PFSK-1 (cell line): Measurements from ENCODE around the gene UNC119.

ENCODE experiments used
- FOXP2 ChIP-seq: optimal IDR thresholded peaks from 2 replicates; pipeline ENCODE3; 2011; ENCODE audit warnings: borderline replicate concordance, control low read depth, inconsistent platforms; ENCODE audit not compliant: insufficient read depth; ENCODE audit errors: extremely low read length, extremely low read depth
- POLR2AphosphoS5 ChIP-seq: IDR thresholded peaks from 2 replicates; pipeline ENCODE4 v1.6.1; 2012; ENCODE audit warnings: low read depth, mild to moderate bottlenecking, control low read depth, low read length, moderate library complexity
- SIN3A ChIP-seq: IDR thresholded peaks from 2 replicates; pipeline ENCODE4 v1.6.1; 2012; ENCODE audit warnings: mild to moderate bottlenecking, low read length, moderate library complexity, borderline replicate concordance; ENCODE audit not compliant: insufficient read depth
- TAF1 ChIP-seq: IDR thresholded peaks from 2 replicates; pipeline ENCODE4 v1.6.1; 2012; ENCODE audit warnings: low read length, control low read depth, borderline replicate concordance; ENCODE audit not compliant: insufficient read depth
- TF ChIP-seq, protein P1 (sequence below), 2 experiments: IDR thresholded peaks; 2 replicates each; pipeline versions ENCODE4 v1.6.1 to v1.8.0; 2011 to 2012; ENCODE audit warnings: low read depth in 2 of 2, low read length in 2 of 2, control low read depth in 1 of 2, inconsistent platforms in 1 of 2, mild to moderate bottlenecking in 1 of 2, moderate library complexity in 1 of 2; ENCODE audit not compliant: insufficient read depth in 1 of 2

Gene UNC119

DNA sequence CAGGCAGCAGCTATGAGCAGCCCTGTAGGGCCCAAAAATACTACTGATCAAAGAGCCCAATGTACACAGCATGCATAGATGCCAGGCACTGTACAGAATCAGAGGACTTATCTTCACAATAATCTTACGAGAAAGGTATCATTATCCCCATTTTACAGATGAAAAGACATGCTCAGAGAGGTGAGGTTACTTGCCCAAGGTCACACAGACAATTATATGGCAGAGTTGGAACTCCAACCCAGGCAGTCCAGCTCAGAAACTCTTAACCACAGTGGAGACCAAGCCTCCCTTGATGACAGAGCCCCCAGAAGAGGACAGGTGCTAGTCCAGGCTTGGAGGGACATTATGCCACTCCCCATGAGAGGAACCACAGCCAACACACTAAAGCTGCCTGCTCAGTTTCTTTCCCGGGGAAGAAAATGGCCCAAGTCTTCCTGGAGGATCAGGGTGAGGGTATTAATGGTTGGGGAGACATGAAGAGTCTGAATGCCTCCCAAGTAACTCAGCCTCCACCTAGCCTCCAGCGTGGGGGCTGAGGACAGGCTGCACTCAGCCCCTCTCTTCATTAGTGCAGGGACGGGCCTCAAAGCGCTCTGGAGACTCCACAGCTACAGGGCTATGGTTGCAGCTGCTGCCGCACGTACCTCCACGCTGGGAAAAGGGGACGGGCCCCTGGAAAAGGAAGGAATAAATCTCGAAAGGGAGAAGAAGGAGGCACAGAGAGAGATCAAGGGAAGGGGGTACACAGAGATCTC, 826 bp downstream of the UNC119 start:
- TF ChIP-seq SIN3A (no peak), POLR2AphosphoS5 (no peak), FOXP2 (no peak), TAF1 (no peak)
- TF ChIP-seq, protein P1, sequence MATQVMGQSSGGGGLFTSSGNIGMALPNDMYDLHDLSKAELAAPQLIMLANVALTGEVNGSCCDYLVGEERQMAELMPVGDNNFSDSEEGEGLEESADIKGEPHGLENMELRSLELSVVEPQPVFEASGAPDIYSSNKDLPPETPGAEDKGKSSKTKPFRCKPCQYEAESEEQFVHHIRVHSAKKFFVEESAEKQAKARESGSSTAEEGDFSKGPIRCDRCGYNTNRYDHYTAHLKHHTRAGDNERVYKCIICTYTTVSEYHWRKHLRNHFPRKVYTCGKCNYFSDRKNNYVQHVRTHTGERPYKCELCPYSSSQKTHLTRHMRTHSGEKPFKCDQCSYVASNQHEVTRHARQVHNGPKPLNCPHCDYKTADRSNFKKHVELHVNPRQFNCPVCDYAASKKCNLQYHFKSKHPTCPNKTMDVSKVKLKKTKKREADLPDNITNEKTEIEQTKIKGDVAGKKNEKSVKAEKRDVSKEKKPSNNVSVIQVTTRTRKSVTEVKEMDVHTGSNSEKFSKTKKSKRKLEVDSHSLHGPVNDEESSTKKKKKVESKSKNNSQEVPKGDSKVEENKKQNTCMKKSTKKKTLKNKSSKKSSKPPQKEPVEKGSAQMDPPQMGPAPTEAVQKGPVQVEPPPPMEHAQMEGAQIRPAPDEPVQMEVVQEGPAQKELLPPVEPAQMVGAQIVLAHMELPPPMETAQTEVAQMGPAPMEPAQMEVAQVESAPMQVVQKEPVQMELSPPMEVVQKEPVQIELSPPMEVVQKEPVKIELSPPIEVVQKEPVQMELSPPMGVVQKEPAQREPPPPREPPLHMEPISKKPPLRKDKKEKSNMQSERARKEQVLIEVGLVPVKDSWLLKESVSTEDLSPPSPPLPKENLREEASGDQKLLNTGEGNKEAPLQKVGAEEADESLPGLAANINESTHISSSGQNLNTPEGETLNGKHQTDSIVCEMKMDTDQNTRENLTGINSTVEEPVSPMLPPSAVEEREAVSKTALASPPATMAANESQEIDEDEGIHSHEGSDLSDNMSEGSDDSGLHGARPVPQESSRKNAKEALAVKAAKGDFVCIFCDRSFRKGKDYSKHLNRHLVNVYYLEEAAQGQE (IDR thresholded peaks at IDR 0.05; ENCODE audit: insufficient read depth in 1 of 2, low read depth in 2 of 2, low read length in 2 of 2): no peak

DNA sequence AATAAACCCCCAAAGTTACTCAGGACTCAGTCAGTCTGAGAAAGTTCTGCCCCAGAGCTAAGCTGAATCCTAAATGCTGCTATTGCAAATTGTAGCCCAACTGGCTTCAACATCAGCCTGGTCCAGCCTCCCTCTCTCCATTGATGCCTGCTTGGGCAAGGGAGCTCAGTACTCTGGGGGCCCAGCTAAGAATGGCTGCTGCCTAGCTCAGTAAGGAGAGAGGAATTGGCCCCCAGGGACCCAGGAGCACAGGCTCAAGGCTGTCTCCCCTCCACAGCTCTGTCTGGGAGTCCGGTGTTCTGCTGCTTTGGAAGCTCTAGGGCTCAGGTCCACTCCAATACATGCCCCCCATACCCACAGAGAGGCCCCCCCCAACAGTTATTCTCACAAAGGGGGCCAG, 1.6 kb downstream of the UNC119 start:
- TF ChIP-seq POLR2AphosphoS5: no peak
- TF ChIP-seq, protein P1 (IDR thresholded peaks at IDR 0.05; ENCODE audit: insufficient read depth in 1 of 2, low read depth in 2 of 2, low read length in 2 of 2): no peak
- TF ChIP-seq SIN3A: no peak
- TF ChIP-seq FOXP2: no peak
- no peak for TF ChIP-seq TAF1

DNA sequence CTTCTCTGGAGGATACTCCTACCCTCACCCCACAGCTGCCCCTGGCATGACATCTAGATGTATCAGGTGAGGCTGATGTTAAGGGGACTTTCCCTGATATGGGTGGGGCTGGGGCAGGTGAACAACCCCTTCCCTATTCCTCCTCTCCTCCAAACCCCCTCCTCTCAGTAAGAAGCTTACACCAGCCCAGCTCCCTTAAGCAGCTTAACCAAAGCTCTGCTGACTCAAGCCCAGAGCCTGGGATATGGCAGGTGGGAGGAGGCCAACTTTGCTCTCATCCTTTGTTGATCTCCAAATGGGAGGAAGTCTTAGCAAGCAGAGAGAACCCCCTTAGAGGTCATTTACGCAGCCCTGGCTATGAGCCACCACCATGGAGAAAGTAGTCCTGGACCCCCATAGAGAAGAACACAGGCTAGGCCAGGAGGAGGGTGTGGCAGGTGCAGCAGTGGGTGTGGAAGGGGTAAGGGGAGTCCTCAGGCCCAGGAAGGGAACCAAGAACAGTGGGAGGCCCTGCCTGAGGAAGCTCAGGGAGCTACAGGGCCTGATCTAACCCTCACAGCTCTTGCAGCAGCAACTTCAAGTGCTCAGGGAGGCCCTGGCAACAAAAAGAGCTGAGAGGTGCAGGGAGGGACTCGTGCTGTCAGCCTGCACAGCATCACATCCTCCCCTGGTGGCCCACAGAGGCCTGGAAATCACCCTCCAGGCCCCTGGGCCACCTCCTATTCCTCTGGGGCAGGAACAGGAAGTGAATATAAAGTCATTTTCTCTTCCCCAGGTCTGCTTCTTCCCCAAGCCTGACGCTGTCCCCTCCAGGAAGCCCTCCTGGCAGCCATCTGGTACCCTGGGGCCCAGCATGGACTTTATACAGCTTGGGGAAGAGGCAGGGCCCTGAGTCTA, 2.9 kb downstream of the UNC119 start:
- TF ChIP-seq, protein P1 (IDR thresholded peaks at IDR 0.05; ENCODE audit: insufficient read depth in 1 of 2, low read depth in 2 of 2, low read length in 2 of 2): no peak
- TF ChIP-seq POLR2AphosphoS5: no peak

DNA sequence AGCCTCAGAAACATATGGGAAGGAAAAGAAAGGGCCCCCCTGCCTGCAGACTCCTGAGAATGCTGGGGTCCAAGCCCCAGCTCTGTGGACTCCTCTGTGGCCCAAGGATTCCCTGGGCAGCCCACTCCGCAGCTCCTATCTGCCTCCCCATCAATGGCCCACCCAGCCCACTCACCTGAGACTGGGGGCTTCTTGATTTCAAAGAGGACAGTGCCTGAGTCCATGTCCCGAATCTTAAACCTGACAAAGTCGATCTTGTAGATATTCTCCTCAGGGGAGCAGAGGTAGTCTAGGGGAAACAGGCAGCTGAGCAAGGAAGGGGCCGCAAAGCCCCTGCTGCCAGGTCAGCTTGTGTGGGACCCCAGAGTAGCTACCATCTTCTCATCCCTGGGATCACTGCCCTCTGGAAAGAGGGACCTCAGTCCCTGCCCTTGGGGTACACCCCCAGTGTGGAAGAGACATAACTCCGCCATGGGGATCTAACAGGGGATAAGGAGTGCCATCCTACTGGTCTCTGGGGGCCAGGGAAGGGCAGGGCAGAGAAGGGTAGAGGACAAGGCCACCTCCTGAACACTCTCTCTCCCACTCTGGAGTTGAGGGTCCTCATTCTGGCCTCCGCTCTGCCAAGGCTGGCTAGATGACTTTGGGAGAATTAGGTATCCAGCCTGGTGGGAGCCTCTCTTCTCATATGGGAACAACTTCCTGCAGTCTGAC, 3.9 kb downstream of the UNC119 start:
- TF ChIP-seq POLR2AphosphoS5 (no peak), TAF1 (no peak), FOXP2 (no peak), SIN3A (no peak)
- TF ChIP-seq, protein P1 (IDR thresholded peaks at IDR 0.05; ENCODE audit: insufficient read depth in 1 of 2, low read depth in 2 of 2, low read length in 2 of 2): no peak
